HepG2 (cell line): ENCODE data around the gene MTA1. TPM values are rescaled to one million over a fixed set of nuclear protein-coding genes. Genes with fewer than 3 reads are reported as not detected.

Experiments
- ATM ChIP-seq: fragments of 450-650 bp; IDR thresholded peaks from 2 replicates; pipeline ENCODE4 v1.7.1; 2017; ENCODE audit warnings: mild to moderate bottlenecking, borderline replicate concordance
- IKZF1 ChIP-seq: fragments of 450-650 bp; IDR thresholded peaks from 2 replicates; pipeline ENCODE4 v1.7.1; 2016
- MED13 ChIP-seq: sonication (generic); formaldehyde crosslinking; IDR thresholded peaks from 2 replicates; pipeline ENCODE4 v1.5.0; 2020; ENCODE audit warnings: missing genetic modification reagents
- NFYB ChIP-seq: sonication (generic); formaldehyde crosslinking; IDR thresholded peaks from 2 replicates; pipeline ENCODE4 v1.4.0; 2020; ENCODE audit warnings: missing genetic modification reagents
- PBX2 ChIP-seq: IDR thresholded peaks from 2 replicates; pipeline ENCODE4 v1.6.1; 2016; ENCODE audit warnings: control low read depth
- SNAPC2 ChIP-seq: sonication (generic); formaldehyde crosslinking; IDR thresholded peaks from 2 replicates; pipeline ENCODE4 v1.8.1; 2022; ENCODE audit warnings: mild to moderate bottlenecking, missing genetic modification reagents
- TFAP4 ChIP-seq: sonication (generic); IDR thresholded peaks from 2 replicates; pipeline ENCODE4 v1.6.1; 2016; ENCODE audit warnings: low read depth, borderline replicate concordance
- ZBTB46 ChIP-seq: sonication (generic); formaldehyde crosslinking; IDR thresholded peaks from 2 replicates; pipeline ENCODE4 v1.4.0; 2020; ENCODE audit warnings: mild to moderate bottlenecking, missing genetic modification reagents, borderline replicate concordance
- ZNF326 ChIP-seq: sonication (generic); formaldehyde crosslinking; IDR thresholded peaks from 2 replicates; pipeline ENCODE4 v1.4.0; 2020; ENCODE audit warnings: missing genetic modification reagents, borderline replicate concordance
- ZNF383 ChIP-seq: sonication (generic); formaldehyde crosslinking; IDR thresholded peaks from 2 replicates; pipeline ENCODE4 v1.4.0; 2020; ENCODE audit warnings: missing genetic modification reagents, mild to moderate bottlenecking, borderline replicate concordance
- ZNF749 ChIP-seq: sonication (generic); formaldehyde crosslinking; IDR thresholded peaks from 2 replicates; pipeline ENCODE4 v1.8.0; 2022; ENCODE audit warnings: mild to moderate bottlenecking, missing genetic modification reagents, moderate library complexity, borderline replicate concordance
- ZNF75D ChIP-seq: sonication (generic); formaldehyde crosslinking; IDR thresholded peaks from 2 replicates; pipeline ENCODE4 v1.8.1; 2023; ENCODE audit warnings: missing genetic modification reagents, mild to moderate bottlenecking, borderline replicate concordance
- ZNF879 ChIP-seq: sonication (generic); formaldehyde crosslinking; IDR thresholded peaks from 2 replicates; pipeline ENCODE4 v1.8.1; 2023; ENCODE audit warnings: missing genetic modification reagents
- polyA plus RNA-seq, 8 experiments: library from polyadenylated mRNA; depleted of rRNA in 3 of 8; stranded (reverse) in 7 of 8; unstranded in 1 of 8; fragments of >200 nt; fragmentation: Illumina TruSeq in 4 of 8; extraction: Trizol in 4 of 8; gene quantifications; 2 replicates each; pipeline versions ENCODE4 v1.2.1 to v1.2.3, GENCODE V29; 2011 to 2016; ENCODE audit warnings: low read depth in 4 of 8, missing spikeins in 1 of 8, mixed read lengths in 1 of 8; ENCODE audit not compliant: insufficient read depth in 1 of 8
- total RNA-seq, 5 experiments: library from RNA; depleted of rRNA; stranded (reverse); fragments of >200 nt; fragmentation: Illumina TruSeq; extraction: Trizol; gene quantifications; 2 replicates each; pipeline ENCODE4 v1.2.3, GENCODE V29; 2016; ENCODE audit warnings: low read depth in 1 of 5
- TF ChIP-seq, protein P1 (sequence below), 2 experiments: sonication (generic) in 1 of 2; formaldehyde crosslinking in 1 of 2; IDR thresholded peaks; 2 replicates each; pipeline versions ENCODE4 v1.6.1 to v1.9.0; 2014 to 2022; ENCODE audit warnings: antibody characterized with exemption in 1 of 2, borderline replicate concordance in 1 of 2, inconsistent platforms in 1 of 2, low read depth in 1 of 2, missing genetic modification reagents in 1 of 2
- TF ChIP-seq, protein P2 (sequence below): sonication (generic); formaldehyde crosslinking; IDR thresholded peaks from 2 replicates; pipeline ENCODE4 v1.4.0; 2020; ENCODE audit warnings: missing genetic modification reagents
- TF ChIP-seq, protein P3 (sequence below): sonication (generic); formaldehyde crosslinking; IDR thresholded peaks from 2 replicates; pipeline ENCODE4 v1.5.0; 2020; ENCODE audit warnings: mild to moderate bottlenecking, missing genetic modification reagents, borderline replicate concordance

The MTA1 gene
- total and polyA plus RNA-seq, 2 of the 13 experiments (the other 11 are each of a cell fraction or from before 2014, with no cell fraction given) = 35.2 to 85.8 TPM

- TF ChIP-seq ZNF383 (CRISPR knock-in tag) (no peak), ZNF75D (no peak), PBX2 (no peak), SNAPC2 (CRISPR knock-in tag) (no peak), ZNF879 (no peak), ATM (no peak), ZNF749 (CRISPR knock-in tag) (0 out of 2 replicates have a peak, but pooled peaks have one; percentile 5), IKZF1 (no peak), NFYB (CRISPR knock-in tag) (no peak), TFAP4 (no peak), MED13 (no peak), ZNF326 (peak; percentile 79; the same call in 1 of the 2 replicates), ZBTB46 (peak; percentile 76; the same call in 1 of the 2 replicates)
- TF ChIP-seq, protein P1, sequence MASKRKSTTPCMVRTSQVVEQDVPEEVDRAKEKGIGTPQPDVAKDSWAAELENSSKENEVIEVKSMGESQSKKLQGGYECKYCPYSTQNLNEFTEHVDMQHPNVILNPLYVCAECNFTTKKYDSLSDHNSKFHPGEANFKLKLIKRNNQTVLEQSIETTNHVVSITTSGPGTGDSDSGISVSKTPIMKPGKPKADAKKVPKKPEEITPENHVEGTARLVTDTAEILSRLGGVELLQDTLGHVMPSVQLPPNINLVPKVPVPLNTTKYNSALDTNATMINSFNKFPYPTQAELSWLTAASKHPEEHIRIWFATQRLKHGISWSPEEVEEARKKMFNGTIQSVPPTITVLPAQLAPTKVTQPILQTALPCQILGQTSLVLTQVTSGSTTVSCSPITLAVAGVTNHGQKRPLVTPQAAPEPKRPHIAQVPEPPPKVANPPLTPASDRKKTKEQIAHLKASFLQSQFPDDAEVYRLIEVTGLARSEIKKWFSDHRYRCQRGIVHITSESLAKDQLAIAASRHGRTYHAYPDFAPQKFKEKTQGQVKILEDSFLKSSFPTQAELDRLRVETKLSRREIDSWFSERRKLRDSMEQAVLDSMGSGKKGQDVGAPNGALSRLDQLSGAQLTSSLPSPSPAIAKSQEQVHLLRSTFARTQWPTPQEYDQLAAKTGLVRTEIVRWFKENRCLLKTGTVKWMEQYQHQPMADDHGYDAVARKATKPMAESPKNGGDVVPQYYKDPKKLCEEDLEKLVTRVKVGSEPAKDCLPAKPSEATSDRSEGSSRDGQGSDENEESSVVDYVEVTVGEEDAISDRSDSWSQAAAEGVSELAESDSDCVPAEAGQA (IDR thresholded peaks at IDR 0.05; ENCODE audit: low read depth) = no peak
- TF ChIP-seq, protein P1 (CRISPR knock-in tag; IDR thresholded peaks at IDR 0.05; ENCODE audit: borderline replicate concordance) = no peak
- TF ChIP-seq, protein P2, sequence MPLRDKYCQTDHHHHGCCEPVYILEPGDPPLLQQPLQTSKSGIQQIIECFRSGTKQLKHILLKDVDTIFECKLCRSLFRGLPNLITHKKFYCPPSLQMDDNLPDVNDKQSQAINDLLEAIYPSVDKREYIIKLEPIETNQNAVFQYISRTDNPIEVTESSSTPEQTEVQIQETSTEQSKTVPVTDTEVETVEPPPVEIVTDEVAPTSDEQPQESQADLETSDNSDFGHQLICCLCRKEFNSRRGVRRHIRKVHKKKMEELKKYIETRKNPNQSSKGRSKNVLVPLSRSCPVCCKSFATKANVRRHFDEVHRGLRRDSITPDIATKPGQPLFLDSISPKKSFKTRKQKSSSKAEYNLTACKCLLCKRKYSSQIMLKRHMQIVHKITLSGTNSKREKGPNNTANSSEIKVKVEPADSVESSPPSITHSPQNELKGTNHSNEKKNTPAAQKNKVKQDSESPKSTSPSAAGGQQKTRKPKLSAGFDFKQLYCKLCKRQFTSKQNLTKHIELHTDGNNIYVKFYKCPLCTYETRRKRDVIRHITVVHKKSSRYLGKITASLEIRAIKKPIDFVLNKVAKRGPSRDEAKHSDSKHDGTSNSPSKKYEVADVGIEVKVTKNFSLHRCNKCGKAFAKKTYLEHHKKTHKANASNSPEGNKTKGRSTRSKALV (CRISPR knock-in tag) = no peak
- TF ChIP-seq, protein P3, sequence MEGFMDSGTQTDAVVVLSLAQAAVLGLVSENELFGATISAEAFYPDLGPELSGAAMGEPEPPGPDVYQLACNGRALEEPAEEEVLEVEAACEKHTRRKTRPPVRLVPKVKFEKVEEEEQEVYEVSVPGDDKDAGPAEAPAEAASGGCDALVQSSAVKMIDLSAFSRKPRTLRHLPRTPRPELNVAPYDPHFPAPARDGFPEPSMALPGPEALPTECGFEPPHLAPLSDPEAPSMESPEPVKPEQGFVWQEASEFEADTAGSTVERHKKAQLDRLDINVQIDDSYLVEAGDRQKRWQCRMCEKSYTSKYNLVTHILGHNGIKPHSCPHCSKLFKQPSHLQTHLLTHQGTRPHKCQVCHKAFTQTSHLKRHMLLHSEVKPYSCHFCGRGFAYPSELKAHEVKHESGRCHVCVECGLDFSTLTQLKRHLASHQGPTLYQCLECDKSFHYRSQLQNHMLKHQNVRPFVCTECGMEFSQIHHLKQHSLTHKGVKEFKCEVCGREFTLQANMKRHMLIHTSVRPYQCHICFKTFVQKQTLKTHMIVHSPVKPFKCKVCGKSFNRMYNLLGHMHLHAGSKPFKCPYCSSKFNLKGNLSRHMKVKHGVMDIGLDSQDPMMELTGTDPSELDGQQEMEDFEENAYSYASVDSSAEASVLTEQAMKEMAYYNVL (CRISPR knock-in tag) = no peak
These were observed 70.6 kb downstream of the MTA1 start (continued) for GRCh38 chr14:105490267-105490571.
